CD4-positive, alpha-beta T cell (primary cell): ENCODE measurements around the gene PLXNB2. TPM values are rescaled to one million over a fixed set of nuclear protein-coding genes. Genes with fewer than 3 reads are reported as not detected.

ENCODE experiments used
- ATAC-seq: fragments of 200-7000 bp; cut with Tn5 transposase; one replicate; pipeline ENCODE4 v1.10.0; 2022; ENCODE audit warnings: mild to moderate bottlenecking; ENCODE audit not compliant: poor library complexity
- CTCF ChIA-PET: fragments of 350-600 bp; sonication (Branson Sonifier 250); formaldehyde crosslinking; loops from one replicate; lab custom pipeline; 2021; ENCODE audit warnings: antibody characterized with exemption, inconsistent platforms; lab: Charles Lee
- POLR2A ChIA-PET: fragments of 350-600 bp; sonication (Branson Sonifier 250); formaldehyde crosslinking; loops from one replicate; lab custom pipeline; 2021; ENCODE audit warnings: antibody characterized with exemption, inconsistent platforms; lab: Charles Lee
- DNase-seq, 14 experiments: peaks; one replicate each; pipeline ENCODE4 v3.0.0-alpha.2; 2013 to 2020; ENCODE audit warnings: mixed read lengths in 2 of 14
- H3K27ac ChIP-seq, 2 donors: one replicate each; pipeline versions ENCODE4 v1.5.1 to v1.7.0; 2013; ENCODE audit warnings: low read length in 2 of 2, low read depth in 1 of 2, mild to moderate bottlenecking in 1 of 2
- H3K27me3 ChIP-seq, 2 experiments: 1 replicate in 1 of 2; 2 replicates in 1 of 2; pipeline versions ENCODE4 v1.6.1 to v1.7.0; 2013; ENCODE audit warnings: low read length in 2 of 2, control low read depth in 1 of 2, mild to moderate bottlenecking in 1 of 2, moderate library complexity in 1 of 2; ENCODE audit not compliant: insufficient read depth in 2 of 2, control insufficient read depth in 1 of 2
- H3K36me3 ChIP-seq: one replicate; pipeline ENCODE4 v1.6.1; 2013; ENCODE audit warnings: low read length, control low read depth; ENCODE audit not compliant: insufficient read depth
- H3K4me1 ChIP-seq: one replicate; pipeline ENCODE4 v1.6.1; 2013; ENCODE audit warnings: low read length, control low read depth; ENCODE audit not compliant: insufficient read depth
- H3K4me3 ChIP-seq: one replicate; pipeline ENCODE4 v1.5.1; 2013; ENCODE audit warnings: mild to moderate bottlenecking, low read length, moderate library complexity
- H3K9me3 ChIP-seq, 2 experiments: 1 replicate in 1 of 2; 2 replicates in 1 of 2; pipeline versions ENCODE4 v1.6.1 to v1.7.0; 2013; ENCODE audit warnings: low read length in 2 of 2, mild to moderate bottlenecking in 2 of 2, control low read depth in 1 of 2, moderate library complexity in 1 of 2; ENCODE audit not compliant: control insufficient read depth in 1 of 2, insufficient read depth in 1 of 2
- H3K27ac Mint-ChIP-seq: one replicate; pipeline ENCODE4 v1.8.0; 2020; ENCODE audit warnings: mixed read lengths
- H3K27me3 Mint-ChIP-seq: one replicate; pipeline ENCODE4 v1.8.0; 2021; ENCODE audit warnings: mixed read lengths
- H3K36me3 Mint-ChIP-seq: one replicate; pipeline ENCODE4 v1.8.0; 2021; ENCODE audit warnings: low read depth, mixed read lengths
- H3K4me1 Mint-ChIP-seq: one replicate; pipeline ENCODE4 v1.8.0; 2021; ENCODE audit warnings: low read depth, mixed read lengths
- H3K4me3 Mint-ChIP-seq: one replicate; pipeline ENCODE4 v1.8.0; 2020; ENCODE audit warnings: mild to moderate bottlenecking, mixed read lengths
- H3K9me3 Mint-ChIP-seq: one replicate; pipeline ENCODE4 v1.8.0; 2020; ENCODE audit warnings: mixed read lengths
- intact Hi-C, 2 experiments: fragments of 100-400 bp; cut with DNase I in 1 of 2; cut with micrococcal nuclease in 1 of 2; formaldehyde crosslinking; loops; one replicate each; pipeline versions ENCODE4 v1.15.1 to v1.9.0; 2023 to 2025; cut with DNase I, micrococcal nuclease
- total RNA-seq, 174 experiments: library from RNA in 2 of 174; stranded (reverse) in 2 of 174; gene quantifications; one replicate each; pipeline ENCODE4 v1.2.3 and lab custom pipeline; 2021 to 2026
- TF ChIP-seq, protein P1 (sequence below): fragments of 200-600 bp; IDR thresholded peaks from one replicate; pipeline ENCODE4 v1.8.0; 2022; ENCODE audit warnings: antibody characterized with exemption, mild to moderate bottlenecking

PLXNB2 gene
- total RNA-seq, 2 experiments from 2014 or later = 2.8 to 3.9 TPM

DNA sequence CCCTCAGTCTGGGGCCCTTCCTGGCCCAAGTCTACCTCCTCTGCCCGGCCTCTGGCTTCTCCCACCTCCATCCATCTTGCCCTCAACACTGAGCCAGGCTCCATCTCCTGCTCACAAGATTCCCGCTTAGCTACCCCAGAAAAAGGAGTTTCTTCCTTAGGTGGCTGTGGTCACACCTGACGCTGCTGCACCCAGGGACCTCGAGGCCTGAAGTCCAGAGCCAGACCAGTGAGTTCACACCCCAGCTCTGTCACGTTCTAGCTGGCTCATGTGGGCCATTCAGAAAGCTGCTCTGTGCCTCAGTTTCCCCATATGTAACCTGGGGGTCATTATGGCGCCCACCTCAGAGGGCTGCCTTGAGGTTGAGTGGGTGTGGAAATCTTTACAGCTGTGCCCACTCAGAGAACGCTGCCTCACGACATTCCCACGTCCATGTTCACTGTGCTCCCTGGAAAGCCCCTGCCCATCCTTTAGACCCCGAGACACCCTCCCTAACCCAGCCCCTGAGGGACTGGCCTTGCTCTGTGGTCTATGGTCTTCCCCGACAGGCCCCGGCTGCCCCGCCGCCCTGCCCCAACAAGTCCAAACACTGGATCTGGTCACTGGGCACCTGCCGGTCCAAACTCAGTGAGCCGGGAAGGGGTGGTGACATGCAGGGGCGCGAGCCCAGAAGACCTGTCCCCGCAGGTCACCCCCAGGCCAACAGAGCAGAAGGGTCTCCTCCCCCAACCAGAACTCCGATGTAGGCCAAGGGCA, 9.8 kb downstream of the PLXNB2 start:
- TF ChIP-seq, protein P1, sequence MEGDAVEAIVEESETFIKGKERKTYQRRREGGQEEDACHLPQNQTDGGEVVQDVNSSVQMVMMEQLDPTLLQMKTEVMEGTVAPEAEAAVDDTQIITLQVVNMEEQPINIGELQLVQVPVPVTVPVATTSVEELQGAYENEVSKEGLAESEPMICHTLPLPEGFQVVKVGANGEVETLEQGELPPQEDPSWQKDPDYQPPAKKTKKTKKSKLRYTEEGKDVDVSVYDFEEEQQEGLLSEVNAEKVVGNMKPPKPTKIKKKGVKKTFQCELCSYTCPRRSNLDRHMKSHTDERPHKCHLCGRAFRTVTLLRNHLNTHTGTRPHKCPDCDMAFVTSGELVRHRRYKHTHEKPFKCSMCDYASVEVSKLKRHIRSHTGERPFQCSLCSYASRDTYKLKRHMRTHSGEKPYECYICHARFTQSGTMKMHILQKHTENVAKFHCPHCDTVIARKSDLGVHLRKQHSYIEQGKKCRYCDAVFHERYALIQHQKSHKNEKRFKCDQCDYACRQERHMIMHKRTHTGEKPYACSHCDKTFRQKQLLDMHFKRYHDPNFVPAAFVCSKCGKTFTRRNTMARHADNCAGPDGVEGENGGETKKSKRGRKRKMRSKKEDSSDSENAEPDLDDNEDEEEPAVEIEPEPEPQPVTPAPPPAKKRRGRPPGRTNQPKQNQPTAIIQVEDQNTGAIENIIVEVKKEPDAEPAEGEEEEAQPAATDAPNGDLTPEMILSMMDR = no peak
- no peak for DNase-seq
- peaks cover 24% of the 10 kb centered on the region in 2 experiments for H3K27me3 ChIP-seq
- no peaks in the 10 kb centered on the region for H3K4me1 Mint-ChIP-seq
- intact Hi-C loops = no loop called here
- no peak for ATAC-seq
- H3K9me3 ChIP-seq = peaks cover 0 to 4% of the 10 kb centered on the region in 2 experiments
- POLR2A ChIA-PET = no interaction called here
- no peaks in the 10 kb centered on the region for H3K36me3 Mint-ChIP-seq
- H3K27ac Mint-ChIP-seq = no peak overlapping the region
- H3K4me3 ChIP-seq = no peak overlapping the region
- no peak overlapping the region for H3K4me3 Mint-ChIP-seq
- H3K27ac ChIP-seq = no peak overlapping the region
- H3K36me3 ChIP-seq = no peaks in the 10 kb centered on the region
- H3K27me3 Mint-ChIP-seq = peaks cover 32% of the 10 kb centered on the region
- peaks cover 3% of the 10 kb centered on the region for H3K4me1 ChIP-seq
- CTCF ChIA-PET = no interaction called here
- H3K9me3 Mint-ChIP-seq = no peaks in the 10 kb centered on the region

- H3K27me3 Mint-ChIP-seq = peaks cover 36% of the 10 kb centered on the region
- H3K36me3 Mint-ChIP-seq = no peaks in the 10 kb centered on the region
- H3K36me3 ChIP-seq = no peaks in the 10 kb centered on the region
- DNase-seq (no peak), ATAC-seq (no peak)
- H3K4me1 Mint-ChIP-seq = no peaks in the 10 kb centered on the region
- ChIA-PET POLR2A (no interaction called here), CTCF (no interaction called here)
- H3K27me3 ChIP-seq = peaks cover 25 to 27% of the 10 kb centered on the region in 2 experiments
- TF ChIP-seq, protein P1 = no peak
- no peak overlapping the region for H3K27ac Mint-ChIP-seq
- H3K9me3 ChIP-seq = peaks cover 0 to 10% of the 10 kb centered on the region in 2 experiments
- no peak overlapping the region for H3K27ac ChIP-seq
- no peaks in the 10 kb centered on the region for H3K9me3 Mint-ChIP-seq
- intact Hi-C loops = no loop called here
- peaks cover 7% of the 10 kb centered on the region for H3K4me1 ChIP-seq
- H3K4me3 ChIP-seq = no peak overlapping the region
- no peak overlapping the region for H3K4me3 Mint-ChIP-seq
Measured at GRCh38 chr22:50296658-50297490, 10.6 kb downstream of the PLXNB2 start.

DNA sequence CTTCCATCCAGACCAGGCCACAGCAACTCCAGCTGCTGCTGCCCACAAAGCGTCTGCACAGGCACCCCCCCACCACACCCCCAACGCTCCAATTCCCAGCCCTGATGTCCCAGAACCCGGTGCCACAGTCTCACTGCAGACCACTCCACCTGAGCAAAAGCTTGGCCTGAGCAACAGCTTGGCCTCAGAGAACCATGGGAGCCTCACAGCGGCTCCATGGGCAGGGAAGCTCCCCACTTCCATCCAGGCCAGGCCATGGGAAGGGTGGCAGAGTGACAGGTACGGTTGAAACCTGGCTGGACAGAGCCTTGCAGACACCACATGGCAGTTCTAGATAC, 13.2 kb downstream of the PLXNB2 start:
- H3K27me3 ChIP-seq = peaks cover 36 to 48% of the 10 kb centered on the region in 2 experiments
- H3K4me1 ChIP-seq = peaks cover 7% of the 10 kb centered on the region
- ChIA-PET CTCF (interaction anchor here (1.4 kb wide), 1 partner anchor 18 kb away, joined by 6 read pairs; no protein-coding TSS in a partner anchor), POLR2A (no interaction called here)
- H3K4me1 Mint-ChIP-seq = no peaks in the 10 kb centered on the region
- no peak overlapping the region for H3K4me3 ChIP-seq
- H3K27me3 Mint-ChIP-seq = peaks cover 41% of the 10 kb centered on the region
- H3K9me3 ChIP-seq = peaks cover 0 to 18% of the 10 kb centered on the region in 2 experiments
- H3K27ac Mint-ChIP-seq = no peak overlapping the region
- no peak for ATAC-seq
- H3K36me3 ChIP-seq = no peaks in the 10 kb centered on the region
- DNase-seq = no peak
- H3K36me3 Mint-ChIP-seq = no peaks in the 10 kb centered on the region
- H3K9me3 Mint-ChIP-seq = no peaks in the 10 kb centered on the region
- H3K4me3 Mint-ChIP-seq = no peak overlapping the region
- intact Hi-C loops = no loop called here
- TF ChIP-seq, protein P1 = no peak
- no peak overlapping the region for H3K27ac ChIP-seq
